GM12878 (cell line): ENCODE measurements around the gene GALNT16. TPM values are rescaled to one million over a fixed set of nuclear protein-coding genes. Genes with fewer than 3 reads are reported as not detected.

Experiments
- ATAC-seq: fragments of 200-7000 bp; cut with Tn5 transposase; 3 replicates; pipeline ENCODE4 v1.9.1; 2020; ENCODE audit warnings: mild to moderate bottlenecking, moderate library complexity
- BruUV-seq: library from RNA; stranded (reverse); fragments of 400-500 nt; replicated peaks from 2 replicates; lab custom pipeline; 2021; lab: Mats Ljungman, UMichigan
- CTCF ChIA-PET: fragments of 300-600 bp; sonication (Branson Sonifier 250); formaldehyde crosslinking; extraction: SDS; loops from one replicate; lab custom pipeline; 2021; ENCODE audit warnings: inconsistent platforms; lab: Yijun Ruan, JAX
- POLR2A ChIA-PET: fragments of 350-600 bp; formaldehyde crosslinking; extraction: SDS; loops from one replicate; lab custom pipeline; 2021; ENCODE audit warnings: inconsistent platforms; lab: Charles Lee
- RAD21 ChIA-PET: fragments of 300-600 bp; sonication (Branson Sonifier 250); formaldehyde crosslinking; loops from one replicate; lab custom pipeline; 2023; ENCODE audit warnings: antibody characterized with exemption; ENCODE audit not compliant: unreplicated experiment; lab: Charles Lee
- SMC1A ChIA-PET: fragments of 300-600 bp; sonication (Branson Sonifier 250); formaldehyde crosslinking; loops from one replicate; lab custom pipeline; 2023; ENCODE audit not compliant: unreplicated experiment, uncharacterized antibody; lab: Charles Lee
- DNase-seq: peaks from one replicate; pipeline ENCODE4 v3.0.0-alpha.2; 2011; ENCODE audit warnings: low read depth, low spot score
- FAIRE-seq: peaks from 3 replicates; lab custom pipeline; 2011; peaks lifted over from hg19 to GRCh38; lab: Jason Lieb, UNC
- H2AFZ ChIP-seq: 2 replicates; pipeline ENCODE4 v1.6.0; 2011; ENCODE audit warnings: low read depth, low read length, control low read depth; ENCODE audit not compliant: control insufficient read depth
- H3K27ac ChIP-seq: 2 replicates; pipeline ENCODE4 v1.5.1; 2011; ENCODE audit warnings: control low read depth; ENCODE audit not compliant: control insufficient read depth, insufficient read depth
- H3K27me3 ChIP-seq, 2 experiments: replicated peaks in 1 of 2; 2 replicates each; pipeline versions ENCODE4 v1.6.0 to v1.6.1; 2011; ENCODE audit warnings: low read length in 1 of 2; ENCODE audit not compliant: control insufficient read depth in 2 of 2, insufficient read depth in 2 of 2
- H3K36me3 ChIP-seq, 2 experiments: 2 replicates each; pipeline ENCODE4 v1.5.1; 2011; ENCODE audit warnings: low read length in 1 of 2; ENCODE audit not compliant: control insufficient read depth in 2 of 2, insufficient read depth in 2 of 2
- H3K4me1 ChIP-seq: 2 replicates; pipeline ENCODE4 v1.6.1; 2011; ENCODE audit warnings: mild to moderate bottlenecking, low read length, moderate library complexity, mixed read lengths; ENCODE audit not compliant: control insufficient read depth, insufficient read depth
- H3K4me2 ChIP-seq: 2 replicates; pipeline ENCODE4 v1.6.0; 2011; ENCODE audit warnings: control low read depth; ENCODE audit not compliant: control insufficient read depth, insufficient read depth
- H3K4me3 ChIP-seq: fragments of 200-600 bp; sonication (generic); 2 replicates; pipeline ENCODE4 v1.5.1; 2016
- H3K79me2 ChIP-seq: 2 replicates; pipeline ENCODE4 v1.6.0; 2011; ENCODE audit warnings: low read length; ENCODE audit not compliant: control insufficient read depth, insufficient read depth
- H3K9ac ChIP-seq: 2 replicates; pipeline ENCODE4 v1.8.0; 2011; ENCODE audit warnings: low read length, control low read depth, mixed read lengths; ENCODE audit not compliant: control insufficient read depth, insufficient read depth
- H3K9me3 ChIP-seq: replicated peaks from 3 replicates; pipeline ENCODE4 v1.5.1; 2011; ENCODE audit warnings: mild to moderate bottlenecking, low read length; ENCODE audit not compliant: control insufficient read depth, insufficient read depth
- H4K20me1 ChIP-seq: 2 replicates; pipeline ENCODE4 v1.6.0; 2011; ENCODE audit not compliant: control insufficient read depth, insufficient read depth
- BMI1 ChIP-seq: fragments of 450-650 bp; IDR thresholded peaks from 2 replicates; pipeline ENCODE4 v1.6.1; 2016; ENCODE audit warnings: mild to moderate bottlenecking, moderate library complexity, borderline replicate concordance
- KAT2A ChIP-seq: conservative IDR thresholded peaks from 2 replicates; pipeline ENCODE4 v1.6.1; 2011; ENCODE audit warnings: low read depth, low read length; ENCODE audit not compliant: control insufficient read depth
- POLR2AphosphoS2 ChIP-seq: IDR thresholded peaks from 2 replicates; pipeline ENCODE4 v1.6.1; 2011; ENCODE audit warnings: low read depth, mild to moderate bottlenecking, low read length, improper control_type of control experiment, moderate library complexity
- TCF3 ChIP-seq: IDR thresholded peaks from 2 replicates; pipeline ENCODE4 v1.6.1; 2012; ENCODE audit warnings: low read depth, mild to moderate bottlenecking, low read length, borderline replicate concordance; ENCODE audit not compliant: insufficient read depth
- ZBTB4 ChIP-seq: fragments of 450-650 bp; formaldehyde crosslinking; IDR thresholded peaks from 2 replicates; pipeline ENCODE4 v1.4.0; 2022; ENCODE audit warnings: mild to moderate bottlenecking, moderate library complexity
- ZNF592 ChIP-seq: fragments of 450-650 bp; IDR thresholded peaks from 2 replicates; pipeline ENCODE4 v1.6.1; 2017; ENCODE audit warnings: mild to moderate bottlenecking, moderate library complexity
- ZSCAN29 ChIP-seq: fragments of 450-650 bp; IDR thresholded peaks from 2 replicates; pipeline ENCODE4 v1.6.1; 2017; ENCODE audit warnings: mild to moderate bottlenecking, moderate library complexity
- WGBS: methylation state at CpG from one replicate; pipeline ENCODE4 v1.1.6; 2016; ENCODE audit warnings: low lambda C conversion rate; ENCODE audit not compliant: insufficient replicate concordance, insufficient coverage; ENCODE audit errors: missing lambda C conversion rate; 5-methylcytosine and 5-hydroxymethylcytosine counted together
- in situ Hi-C: fragments of 300-500 bp; cut with MboI; formaldehyde crosslinking; loops from 9 replicates; pipeline ENCODE4 v1.14.3; 2018; ENCODE audit warnings: mixed read lengths
- intact Hi-C: fragments of 100-400 bp; cut with micrococcal nuclease; formaldehyde crosslinking; loops from one replicate; pipeline ENCODE4 v1.14.2; 2022; ENCODE audit not compliant: unreplicated experiment
- polyA plus RNA-seq, 11 experiments: library from polyadenylated mRNA; depleted of rRNA in 4 of 11; unstranded in 6 of 11; stranded (reverse) in 5 of 11; fragments of >200 nt; fragmentation: Nextera tagmentation in 4 of 11; fragmentation: Illumina TruSeq in 1 of 11; extraction: Ambion mirVana in 4 of 11; extraction: Trizol in 1 of 11; gene quantifications; 1 replicate in 1 of 11; 2 replicates in 10 of 11; pipeline versions ENCODE4 v1.2.1 to v1.2.3, GENCODE V29; 2011 to 2016; ENCODE audit warnings: inconsistent platforms in 2 of 11, missing spikeins in 2 of 11, low read depth in 1 of 11
- total RNA-seq, 4 experiments: library from RNA; depleted of rRNA in 3 of 4; stranded (reverse); fragments of >200 nt in 3 of 4; fragmentation: Illumina TruSeq in 1 of 4; extraction: Trizol in 1 of 4; gene quantifications; 2 replicates each; pipeline versions ENCODE4 v1.2.1 to v1.2.3, GENCODE V29; 2013 to 2021

GALNT16 gene
- total and polyA plus RNA-seq, 10 of the 15 experiments (the other 5 are each of a cell fraction or from before 2014, with no cell fraction given): under 0.01 to 0.08 (median 0.03) TPM; not detected in 3

- Histone ChIP-seq H2AFZ (no peak overlapping the region), H3K4me1 (no peaks in the 10 kb centered on the region; the same call in 1 of the 2 replicates), H3K4me3 (no peak overlapping the region), H3K36me3 (no peaks in the 10 kb centered on the region), H3K79me2 (no peaks in the 10 kb centered on the region), H3K27ac (no peak overlapping the region), H4K20me1 (no peaks in the 10 kb centered on the region), H3K4me2 (no peak overlapping the region), H3K9ac (no peak overlapping the region), H3K9me3 (no peaks in the 10 kb centered on the region), H3K27me3 (no peaks in the 10 kb centered on the region; a peak in 1 of 4 replicates)
- FAIRE-seq (no peak), DNase-seq (no peak), ATAC-seq (no peak)
- ChIA-PET POLR2A (interaction anchor here (0.5 to 0.6 kb wide), 2 partner anchors 9 to 197 kb away, joined by 3 to 5 read pairs; no protein-coding TSS in a partner anchor), SMC1A (interaction anchor here (0.7 to 1.6 kb wide), 4 partner anchors 11 to 127 kb away, joined by 3 to 6 read pairs (median 4); no protein-coding TSS in a partner anchor), RAD21 (interaction anchor here (0.7 to 1.1 kb wide), 2 partner anchors 127 to 252 kb away, joined by 3 read pairs; no protein-coding TSS in a partner anchor), CTCF (interaction anchor here (0.6 to 1.5 kb wide), 3 partner anchors 12 to 52 kb away, joined by 3 to 5 read pairs (median 5); no protein-coding TSS in a partner anchor)
- 46% methylated on average over 13 of the region's 13 CpGs for WGBS
- intact Hi-C loops: no loop called here
- BruUV-seq: no TSS peak
- in situ Hi-C loops: no loop called here
- TF ChIP-seq BMI1: no peak
- no peak for TF ChIP-seq TCF3
These were observed 72.9 kb downstream of the GALNT16 start for GRCh38 chr14:69332782-69333395.

- ChIA-PET SMC1A (interaction anchor here (0.9 to 1.6 kb wide), 2 partner anchors 10 to 126 kb away, joined by 4 to 6 read pairs; no protein-coding TSS in a partner anchor), RAD21 (interaction anchor here (1.1 kb wide), 1 partner anchor 126 kb away, joined by 3 read pairs; no protein-coding TSS in a partner anchor), CTCF (interaction anchor here (1.1 to 1.5 kb wide), 2 partner anchors 11 to 91 kb away, joined by 3 to 5 read pairs; no protein-coding TSS in a partner anchor), POLR2A (interaction anchor here (0.6 kb wide), 1 partner anchor 10 kb away, joined by 3 read pairs; no protein-coding TSS in a partner anchor)
- Histone ChIP-seq H3K4me2 (no peak overlapping the region), H3K4me1 (no peaks in the 10 kb centered on the region; the same call in 1 of the 2 replicates), H3K27ac (no peak overlapping the region), H4K20me1 (no peaks in the 10 kb centered on the region), H3K27me3 (no peaks in the 10 kb centered on the region; a peak in 1 of 4 replicates), H3K79me2 (no peaks in the 10 kb centered on the region), H3K4me3 (no peak overlapping the region), H3K36me3 (no peaks in the 10 kb centered on the region), H2AFZ (no peak overlapping the region), H3K9ac (no peak overlapping the region), H3K9me3 (no peaks in the 10 kb centered on the region)
- intact Hi-C loops: no loop called here
- ATAC-seq: peak; percentile 44
- in situ Hi-C loops: no loop called here
- DNase-seq: no peak
- BruUV-seq: no TSS peak
- WGBS: 52% methylated on average over 4 of the region's 4 CpGs
- FAIRE-seq: no peak
- TF ChIP-seq KAT2A (no peak), ZSCAN29 (no peak), POLR2AphosphoS2 (no peak), ZBTB4 (CRISPR knock-in tag) (no peak), ZNF592 (no peak)
These were observed 73.9 kb downstream of the GALNT16 start for GRCh38 chr14:69333791-69334337.
